ENCODE data around the gene GPR160.

GPR160 gene, protein sequence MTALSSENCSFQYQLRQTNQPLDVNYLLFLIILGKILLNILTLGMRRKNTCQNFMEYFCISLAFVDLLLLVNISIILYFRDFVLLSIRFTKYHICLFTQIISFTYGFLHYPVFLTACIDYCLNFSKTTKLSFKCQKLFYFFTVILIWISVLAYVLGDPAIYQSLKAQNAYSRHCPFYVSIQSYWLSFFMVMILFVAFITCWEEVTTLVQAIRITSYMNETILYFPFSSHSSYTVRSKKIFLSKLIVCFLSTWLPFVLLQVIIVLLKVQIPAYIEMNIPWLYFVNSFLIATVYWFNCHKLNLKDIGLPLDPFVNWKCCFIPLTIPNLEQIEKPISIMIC

DNA sequence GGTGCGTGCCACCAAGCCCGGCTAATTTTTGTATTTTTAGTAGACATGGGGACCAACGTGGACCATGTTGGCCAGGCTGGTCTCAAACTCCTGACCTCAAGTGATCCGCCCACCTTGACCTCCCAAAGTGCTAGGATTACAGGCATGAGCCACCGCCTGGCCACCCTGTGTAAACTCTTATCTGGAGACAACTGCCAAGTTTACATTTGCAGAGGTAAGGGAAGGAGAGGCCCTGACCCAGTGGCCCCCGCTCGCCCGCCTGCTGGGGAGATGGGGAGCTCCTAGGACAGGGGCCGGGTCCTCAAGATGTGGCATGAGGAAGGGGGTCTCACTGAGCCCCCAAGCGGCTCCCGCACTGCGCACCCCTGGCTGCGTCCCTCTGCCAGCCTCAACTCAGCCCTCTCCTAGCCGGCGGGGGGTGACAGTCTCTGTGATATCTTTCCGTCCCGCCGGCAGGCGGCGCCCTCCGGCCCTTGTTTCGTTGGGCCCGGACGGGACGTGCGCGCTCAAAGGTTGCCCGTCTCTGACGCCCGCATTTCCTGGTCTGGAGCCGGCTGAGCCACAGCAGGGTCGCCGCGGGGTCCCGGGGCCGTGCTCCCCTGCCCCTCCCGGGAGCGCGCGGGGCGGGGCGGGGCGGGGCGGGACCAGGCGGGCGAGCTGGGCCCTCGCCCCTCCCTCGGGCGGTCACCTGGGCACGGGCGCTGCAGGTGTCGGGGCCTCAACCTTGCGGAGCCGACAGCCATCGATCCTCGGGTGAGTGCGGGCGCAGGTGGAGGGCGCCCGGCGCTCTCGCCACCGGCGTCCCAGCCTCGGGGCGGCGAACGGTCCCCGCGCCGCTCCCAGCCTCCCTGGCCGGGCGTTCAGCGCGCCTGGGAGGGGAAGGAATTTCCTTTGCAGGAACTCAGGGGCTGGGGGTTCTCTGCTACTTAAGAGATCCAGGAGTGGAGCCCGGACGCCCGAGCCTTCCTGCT is at the start of gene GPR160:
Gene GPR160, plus strand, starts transcription at position 533 of the 971 bp plus-strand sequence. CDS start 45,978 bp downstream, outside the sequence.
- peak within 1 kb of the TSS; percentile 93 for H3K27ac Mint-ChIP-seq
- no peaks in the 10 kb centered on the region for H3K9me3 Mint-ChIP-seq
- H3K27me3 Mint-ChIP-seq, result no peaks in the 10 kb centered on the region
- DNase-seq (peak; percentile 84), ATAC-seq (replicated peaks) (peak; percentile 86 to 90)
- peaks cover 25 to 57% of the 10 kb centered on the region in 2 donors for H3K4me1 Mint-ChIP-seq
- peaks cover 10 to 29% of the 10 kb centered on the region in 2 donors for H3K36me3 Mint-ChIP-seq
- peak within 1 kb of the TSS; percentile 88 to 89 for H3K4me3 Mint-ChIP-seq

DNA sequence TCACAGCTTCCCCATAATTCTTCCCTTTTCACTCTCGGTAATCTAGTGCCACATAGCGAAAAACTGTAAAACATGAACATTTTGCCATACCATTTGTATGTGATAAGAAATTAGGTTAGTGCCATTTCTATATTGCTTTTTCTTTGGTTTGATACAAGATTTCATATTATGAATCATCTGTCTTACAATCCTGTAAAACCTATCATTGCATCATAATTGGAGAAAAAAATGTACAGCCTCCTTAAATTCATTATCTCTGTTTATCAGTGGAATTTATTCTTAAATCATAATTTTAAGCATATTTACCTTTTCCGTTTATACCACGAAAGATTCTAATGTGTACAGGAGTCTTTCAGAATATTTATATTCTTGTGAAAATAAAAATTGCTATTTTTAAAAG is 47.4 kb upstream of the GPR160 start:
- Mint-ChIP-seq H3K36me3 (peaks cover 18 to 23% of the 10 kb centered on the region in 2 donors), H3K27ac (no peak overlapping the region), H3K27me3 (no peaks in the 10 kb centered on the region)

GRCh38 chr3:169992156-169992555 is 45.6 kb upstream of the GPR160 start:
- H3K9me3 Mint-ChIP-seq, result no peaks in the 10 kb centered on the region
- H3K27ac Mint-ChIP-seq, result no peak overlapping the region
- H3K4me3 Mint-ChIP-seq, result no peak overlapping the region
- H3K36me3 Mint-ChIP-seq, result peaks cover 21 to 29% of the 10 kb centered on the region in 2 donors
- no peak for DNase-seq
- peaks cover 11 to 23% of the 10 kb centered on the region in 2 donors for H3K4me1 Mint-ChIP-seq
- ATAC-seq (replicated peaks), result no peak
- no peaks in the 10 kb centered on the region for H3K27me3 Mint-ChIP-seq

More for the DNA sequence above, 47.4 kb upstream of the GPR160 start:
- ATAC-seq (replicated peaks) (no peak), DNase-seq (no peak)
- Mint-ChIP-seq H3K4me1 (peaks cover 8 to 17% of the 10 kb centered on the region in 2 donors), H3K4me3 (no peak overlapping the region), H3K9me3 (no peaks in the 10 kb centered on the region)

DNA sequence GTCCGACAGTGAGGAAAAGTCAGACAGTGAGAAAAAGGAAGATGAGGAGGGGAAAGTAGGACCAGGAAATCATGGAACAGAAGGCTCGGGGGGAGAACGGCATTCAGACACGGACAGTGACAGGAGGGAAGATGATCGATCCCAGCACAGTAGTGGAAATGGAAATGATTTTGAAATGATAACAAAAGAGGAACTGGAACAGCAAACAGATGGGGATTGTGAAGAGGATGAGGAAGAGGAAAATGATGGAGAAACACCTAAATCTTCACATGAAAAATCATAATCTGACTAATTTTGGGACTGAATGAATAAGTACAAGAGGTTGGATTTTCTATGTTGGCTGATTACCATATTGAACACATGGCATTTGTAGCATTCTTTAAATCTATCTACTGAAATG is 45.0 kb upstream of the GPR160 start:
- H3K27me3 Mint-ChIP-seq, result no peaks in the 10 kb centered on the region

DNA sequence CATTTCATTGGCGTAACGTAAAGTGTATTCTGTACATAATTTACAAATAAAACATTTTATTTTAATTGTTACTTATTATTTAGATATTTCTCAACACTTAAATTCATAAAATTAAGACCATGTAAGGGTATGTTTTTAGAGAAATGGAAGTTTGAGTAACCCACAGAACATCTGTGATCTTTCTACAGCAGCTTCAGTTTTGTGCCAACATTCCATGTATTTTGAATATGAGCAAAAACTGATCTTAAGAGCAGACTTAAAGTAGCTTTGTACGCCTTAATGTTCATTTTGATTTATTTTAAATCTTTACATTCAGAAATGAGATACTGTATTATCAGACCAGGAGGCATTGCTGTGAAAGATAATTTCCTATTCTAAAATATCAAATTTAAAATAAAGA is 44.0 kb upstream of the GPR160 start:
- H3K27me3 Mint-ChIP-seq, result no peaks in the 10 kb centered on the region
- ATAC-seq (replicated peaks) (no peak), DNase-seq (no peak)
- no peak overlapping the region for H3K4me3 Mint-ChIP-seq
- peaks cover 16 to 28% of the 10 kb centered on the region in 2 donors for H3K4me1 Mint-ChIP-seq
- H3K9me3 Mint-ChIP-seq, result no peaks in the 10 kb centered on the region
- peaks cover 24 to 37% of the 10 kb centered on the region in 2 donors for H3K36me3 Mint-ChIP-seq
- no peak overlapping the region for H3K27ac Mint-ChIP-seq

More for the DNA sequence above, 45.0 kb upstream of the GPR160 start:
- Mint-ChIP-seq H3K4me1 (peaks cover 12 to 23% of the 10 kb centered on the region in 2 donors), H3K4me3 (no peak overlapping the region), H3K27ac (peak overlapping the region; percentile 2), H3K9me3 (no peaks in the 10 kb centered on the region), H3K36me3 (peaks cover 22 to 33% of the 10 kb centered on the region in 2 donors)
- ATAC-seq (replicated peaks), result no peak
- no peak for DNase-seq

GRCh38 chr3:169996063-169996462 is 41.7 kb upstream of the GPR160 start:
- no peak for DNase-seq
- Mint-ChIP-seq H3K27ac (no peak overlapping the region), H3K36me3 (peaks cover 35 to 42% of the 10 kb centered on the region in 2 donors), H3K9me3 (no peaks in the 10 kb centered on the region), H3K27me3 (no peaks in the 10 kb centered on the region), H3K4me1 (peaks cover 24 to 46% of the 10 kb centered on the region in 2 donors), H3K4me3 (no peak overlapping the region)
- no peak for ATAC-seq (replicated peaks)

DNA sequence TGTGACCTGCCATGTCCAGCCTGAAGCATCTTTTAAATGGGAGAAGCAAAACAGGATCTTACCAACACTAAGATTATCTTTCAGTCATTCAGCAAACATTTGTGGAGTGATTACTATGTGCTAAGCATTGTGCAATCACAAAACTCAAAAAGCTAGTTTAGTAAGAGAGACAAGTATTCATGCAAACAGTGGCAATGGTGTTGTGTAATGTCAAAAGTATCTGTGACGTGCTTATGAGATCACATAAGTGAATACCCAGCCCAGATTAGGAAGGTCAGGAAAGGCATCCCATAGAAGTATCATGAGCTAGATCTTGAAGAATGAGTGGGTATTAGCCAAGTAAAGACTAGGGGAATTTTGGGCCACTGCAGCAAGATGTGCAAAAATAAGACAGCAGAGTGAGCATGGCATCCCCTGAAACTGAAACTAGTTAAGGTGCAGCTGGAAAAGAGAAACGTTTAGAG is 39.1 kb upstream of the GPR160 start:
- peak; percentile 42 to 55 for ATAC-seq (replicated peaks)
- H3K27me3 Mint-ChIP-seq, result no peaks in the 10 kb centered on the region
- H3K36me3 Mint-ChIP-seq, result peaks cover 27 to 37% of the 10 kb centered on the region in 2 donors
- H3K4me3 Mint-ChIP-seq, result peak overlapping the region; percentile 12 to 47
- H3K27ac Mint-ChIP-seq, result peak overlapping the region; percentile 39
- H3K4me1 Mint-ChIP-seq, result peaks cover 35 to 56% of the 10 kb centered on the region in 2 donors
- no peaks in the 10 kb centered on the region for H3K9me3 Mint-ChIP-seq
- no peak for DNase-seq

DNA sequence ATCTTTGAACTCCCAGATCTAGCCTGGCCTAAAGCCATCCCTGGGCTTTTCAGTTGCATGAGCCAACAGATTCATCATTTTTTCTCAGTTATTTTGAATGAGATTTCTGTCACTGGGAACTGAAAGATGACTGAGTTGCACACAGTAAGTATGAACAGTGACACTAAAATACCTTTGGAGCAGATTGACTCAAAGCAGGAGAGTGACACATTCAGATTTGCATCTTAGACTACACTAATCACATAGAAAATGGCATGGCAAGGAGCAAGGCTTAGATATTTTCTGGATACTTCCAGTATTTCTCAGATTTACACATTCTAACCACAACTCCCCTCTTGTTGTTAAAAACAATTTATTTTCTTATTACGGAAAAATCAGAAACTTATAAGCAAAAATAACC is 38.4 kb upstream of the GPR160 start:
- Mint-ChIP-seq H3K4me3 (no peak overlapping the region), H3K36me3 (peaks cover 27 to 37% of the 10 kb centered on the region in 2 donors), H3K4me1 (peaks cover 39 to 63% of the 10 kb centered on the region in 2 donors), H3K27ac (peak overlapping the region; percentile 88), H3K27me3 (no peaks in the 10 kb centered on the region), H3K9me3 (no peaks in the 10 kb centered on the region)
- DNase-seq (no peak), ATAC-seq (replicated peaks) (peak; percentile 95 to 97)

GRCh38 chr3:170000051-170000450 is 37.7 kb upstream of the GPR160 start:
- DNase-seq (no peak), ATAC-seq (replicated peaks) (no peak)
- H3K36me3 Mint-ChIP-seq, result peaks cover 27 to 37% of the 10 kb centered on the region in 2 donors
- peak overlapping the region; percentile 42 for H3K27ac Mint-ChIP-seq
- no peaks in the 10 kb centered on the region for H3K9me3 Mint-ChIP-seq
- H3K27me3 Mint-ChIP-seq, result no peaks in the 10 kb centered on the region
- H3K4me1 Mint-ChIP-seq, result peaks cover 42 to 69% of the 10 kb centered on the region in 2 donors
- H3K4me3 Mint-ChIP-seq, result no peak overlapping the region

DNA sequence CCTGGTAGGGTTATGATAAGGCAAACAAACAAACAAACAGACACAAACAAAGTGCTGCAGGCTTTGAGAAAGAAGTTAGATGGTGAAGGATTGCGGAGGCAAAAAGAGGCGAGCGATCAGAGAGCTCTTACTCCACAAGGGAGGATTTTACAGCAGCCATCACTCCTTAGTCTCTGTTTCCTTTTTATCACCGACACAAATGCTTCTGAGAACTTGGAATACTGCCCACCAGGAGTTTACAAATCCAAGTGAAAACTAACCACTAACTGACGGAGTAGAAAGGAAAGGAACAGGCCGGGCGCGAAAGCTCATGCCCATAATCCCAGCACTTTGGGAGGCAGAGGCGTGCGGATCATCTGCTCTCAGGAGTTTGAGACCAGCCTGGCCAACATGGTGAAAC is 35.6 kb upstream of the GPR160 start:
- Mint-ChIP-seq H3K9me3 (no peaks in the 10 kb centered on the region), H3K4me1 (peaks cover 51 to 84% of the 10 kb centered on the region in 2 donors), H3K27ac (no peak overlapping the region), H3K27me3 (no peaks in the 10 kb centered on the region), H3K4me3 (peak overlapping the region in 1 of 2 donors; percentile 47), H3K36me3 (peaks cover 20 to 26% of the 10 kb centered on the region in 2 donors)
- no peak for ATAC-seq (replicated peaks)
- DNase-seq, result no peak

GRCh38 chr3:170002879-170003278 is 34.9 kb upstream of the GPR160 start:
- Mint-ChIP-seq H3K4me3 (no peak overlapping the region), H3K27ac (peak overlapping the region; percentile 52), H3K4me1 (peaks cover 50 to 90% of the 10 kb centered on the region in 2 donors), H3K27me3 (no peaks in the 10 kb centered on the region), H3K36me3 (peaks cover 19 to 23% of the 10 kb centered on the region in 2 donors), H3K9me3 (no peaks in the 10 kb centered on the region)
- DNase-seq, result no peak
- no peak for ATAC-seq (replicated peaks)

DNA sequence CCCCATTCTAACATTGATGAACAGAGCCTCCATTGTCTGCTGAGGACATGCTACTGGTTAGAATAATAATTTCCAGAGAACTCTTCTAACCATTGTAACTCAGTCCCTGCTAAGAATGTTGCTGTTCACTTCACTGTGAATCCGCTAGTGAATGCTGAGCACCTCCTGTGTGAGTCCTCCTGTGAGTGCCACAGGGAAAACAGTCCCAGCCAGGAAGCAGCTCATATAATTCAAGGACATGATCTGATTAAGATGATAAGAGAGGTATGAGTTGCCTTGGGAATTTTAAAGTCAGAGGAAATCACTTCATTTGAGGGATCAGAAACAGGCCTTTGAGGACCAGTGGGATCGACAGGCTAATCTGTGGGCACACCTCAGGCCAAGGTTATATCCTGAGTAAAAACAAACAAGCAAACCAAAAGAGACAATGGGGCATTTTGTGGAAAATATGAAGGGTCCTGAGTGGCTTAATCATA is 33.9 kb upstream of the GPR160 start:
- no peak for DNase-seq

GRCh38 chr3:170007031-170007663 is 30.6 kb upstream of the GPR160 start:
- Mint-ChIP-seq H3K27me3 (no peaks in the 10 kb centered on the region), H3K4me3 (peak overlapping the region; percentile 1 to 14), H3K27ac (peak overlapping the region; percentile 0), H3K36me3 (peaks cover 0 to 2% of the 10 kb centered on the region in 2 donors), H3K4me1 (peaks cover 28 to 65% of the 10 kb centered on the region in 2 donors), H3K9me3 (no peaks in the 10 kb centered on the region)
- ATAC-seq (replicated peaks) (peak; percentile 89 to 92), DNase-seq (peak; percentile 8)

More for the DNA sequence above, 33.9 kb upstream of the GPR160 start:
- H3K4me1 Mint-ChIP-seq, result peaks cover 44 to 83% of the 10 kb centered on the region in 2 donors
- H3K9me3 Mint-ChIP-seq, result no peaks in the 10 kb centered on the region
- no peaks in the 10 kb centered on the region for H3K27me3 Mint-ChIP-seq
- no peak overlapping the region for H3K4me3 Mint-ChIP-seq
- H3K27ac Mint-ChIP-seq, result no peak overlapping the region
- H3K36me3 Mint-ChIP-seq, result peaks cover 15 to 18% of the 10 kb centered on the region in 2 donors
- ATAC-seq (replicated peaks), result no peak

Measured in stimulated activated naive B cell treated with anti-CD40 and anti-IgM and Interleukin-4, amounts not matched to agents 10 μg/mL and 1 μg/mL and 100 μg/mL, for 72 hours (primary cell).